Measurements from ENCODE around the gene GRP. TPM values are rescaled to one million over a fixed set of nuclear protein-coding genes. Genes with fewer than 3 reads are reported as not detected.

Gene GRP
- total RNA-seq (2021; ENCODE audit: unreplicated experiment), result not detected
- polyA plus RNA-seq (2012), result not detected in 2 replicates
- Bru-seq, nascent RNA, result not detected
- not detected for BruChase-seq, experiment 1, labeled RNA remaining after a 6-hour chase
- percentile 16 among the genes with signal in this experiment for BruChase-seq, experiment 2, labeled RNA remaining after a 2-hour chase
- long read RNA-seq, result 0 reads

DNA sequence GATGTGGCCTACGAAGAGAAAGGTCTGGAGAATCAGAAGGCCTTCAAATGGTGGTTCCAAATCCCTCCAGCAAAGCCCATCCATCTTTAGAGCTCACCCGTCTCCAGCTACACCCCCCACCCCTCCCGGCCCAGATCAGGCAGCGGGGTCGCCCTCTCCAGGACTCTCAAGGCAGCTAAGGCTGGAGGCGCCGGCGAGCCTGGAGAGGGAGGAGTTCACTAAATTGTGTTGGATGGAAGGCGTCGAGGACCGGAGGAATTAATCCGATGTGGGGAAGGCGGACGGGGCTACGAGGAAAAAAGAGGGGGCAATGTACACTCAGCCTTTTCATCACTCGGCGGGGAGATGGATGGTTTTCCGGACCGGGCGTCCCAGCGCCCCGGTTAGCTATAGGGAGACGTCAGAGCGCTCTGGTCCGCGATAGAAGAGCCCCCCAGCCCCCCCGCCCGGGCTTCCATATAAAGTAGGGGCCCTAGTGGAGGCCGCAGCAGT, at the start of gene GRP:
TSS of gene GRP (plus strand) at position 487 of the 492 bp plus-strand sequence. CDS start 108 bp downstream, outside the sequence.
- H3K4me2 ChIP-seq (ENCODE audit: low read length), result no peak within 1 kb of the TSS
- intact Hi-C loops (cut with micrococcal nuclease), result no loop called here
- no peak within 1 kb of the TSS for H3K27ac ChIP-seq (ENCODE audit: low read depth, low read length)
- RAD21 ChIA-PET (ENCODE audit: low non-redundant PET in 1 of 2, low total read pairs in 2 of 2, uncharacterized antibody in 2 of 2, unreplicated experiment in 2 of 2), result interaction anchor here in 1 of 2 experiments (0.7 kb wide), 1 partner anchor 113 kb away, joined by 5 read pairs; no protein-coding TSS in a partner anchor
- POLR2A ChIA-PET, result no interaction called here
- no TSS peak for BruUV-seq (replicated peaks)
- H3K27me3 ChIP-seq (ENCODE audit: insufficient read depth, low read length), result peaks cover 66% of the 10 kb centered on the region
- H3K9me3 ChIP-seq (ENCODE audit: control insufficient read depth in 1 of 2, insufficient read depth in 1 of 2, low read depth in 1 of 2, low read length in 2 of 2), result no peaks in the 10 kb centered on the region
- H3K4me1 ChIP-seq (ENCODE audit: control insufficient read depth in 1 of 2, insufficient read depth in 2 of 2, low read length in 2 of 2), result no peaks in the 10 kb centered on the region
- TF ChIP-seq POLR2AphosphoS5 (IDR thresholded peaks at IDR 0.05; ENCODE audit: low read depth, low read length) (no peak), ELF1 (IDR thresholded peaks at IDR 0.05; ENCODE audit: borderline replicate concordance, low read depth) (no peak), SIN3A (IDR thresholded peaks at IDR 0.05; ENCODE audit: low read depth) (no peak), JUND (IDR thresholded peaks at IDR 0.05) (no peak), EZH2phosphoT487 (IDR thresholded peaks at IDR 0.05; ENCODE audit: borderline replicate concordance) (no peak), CBX3 (IDR thresholded peaks at IDR 0.05; ENCODE audit: low read depth) (no peak), ZFX (IDR thresholded peaks at IDR 0.05) (no peak)
- TF ChIP-seq, protein P1, sequence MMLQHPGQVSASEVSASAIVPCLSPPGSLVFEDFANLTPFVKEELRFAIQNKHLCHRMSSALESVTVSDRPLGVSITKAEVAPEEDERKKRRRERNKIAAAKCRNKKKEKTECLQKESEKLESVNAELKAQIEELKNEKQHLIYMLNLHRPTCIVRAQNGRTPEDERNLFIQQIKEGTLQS (IDR thresholded peaks at IDR 0.05), result no peak
- TF ChIP-seq, protein P2, sequence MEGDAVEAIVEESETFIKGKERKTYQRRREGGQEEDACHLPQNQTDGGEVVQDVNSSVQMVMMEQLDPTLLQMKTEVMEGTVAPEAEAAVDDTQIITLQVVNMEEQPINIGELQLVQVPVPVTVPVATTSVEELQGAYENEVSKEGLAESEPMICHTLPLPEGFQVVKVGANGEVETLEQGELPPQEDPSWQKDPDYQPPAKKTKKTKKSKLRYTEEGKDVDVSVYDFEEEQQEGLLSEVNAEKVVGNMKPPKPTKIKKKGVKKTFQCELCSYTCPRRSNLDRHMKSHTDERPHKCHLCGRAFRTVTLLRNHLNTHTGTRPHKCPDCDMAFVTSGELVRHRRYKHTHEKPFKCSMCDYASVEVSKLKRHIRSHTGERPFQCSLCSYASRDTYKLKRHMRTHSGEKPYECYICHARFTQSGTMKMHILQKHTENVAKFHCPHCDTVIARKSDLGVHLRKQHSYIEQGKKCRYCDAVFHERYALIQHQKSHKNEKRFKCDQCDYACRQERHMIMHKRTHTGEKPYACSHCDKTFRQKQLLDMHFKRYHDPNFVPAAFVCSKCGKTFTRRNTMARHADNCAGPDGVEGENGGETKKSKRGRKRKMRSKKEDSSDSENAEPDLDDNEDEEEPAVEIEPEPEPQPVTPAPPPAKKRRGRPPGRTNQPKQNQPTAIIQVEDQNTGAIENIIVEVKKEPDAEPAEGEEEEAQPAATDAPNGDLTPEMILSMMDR (IDR thresholded peaks at IDR 0.05 in 2 of 3, conservative IDR thresholded peaks at IDR 0.05 in 1 of 3; ENCODE audit: borderline replicate concordance in 1 of 3, insufficient read depth in 1 of 3, low read depth in 2 of 3, low read length in 2 of 3), result no peak
- no peak within 1 kb of the TSS for H2AFZ ChIP-seq (ENCODE audit: low read depth, low read length, poor library complexity, severe bottlenecking)
- no peaks in the 10 kb centered on the region for H3K79me2 ChIP-seq (ENCODE audit: insufficient read depth, low read length)
- no peak within 1 kb of the TSS for H3K9ac ChIP-seq (ENCODE audit: low read length)
- no peak for ATAC-seq
- no peaks in the 10 kb centered on the region for H3K9me2 ChIP-seq (ENCODE audit: insufficient read depth)
- DNase-seq (ENCODE audit: low read depth, low spot score), result no peak
- CTCF ChIA-PET, result no interaction called here
- no peaks in the 10 kb centered on the region for H3K36me3 ChIP-seq (ENCODE audit: control insufficient read depth in 1 of 2, insufficient read depth in 2 of 2, low read length in 2 of 2)
- no peak within 1 kb of the TSS for H3K4me3 ChIP-seq (replicated peaks in 1 of 2; ENCODE audit: low read depth in 1 of 2, low read length in 2 of 2)
- no peaks in the 10 kb centered on the region for H4K20me1 ChIP-seq (ENCODE audit: insufficient read depth)
